Measurements from ENCODE around the gene PCDHGA6.
"Not testable (repeated sequence)": the region's sequence is repeated elsewhere in the genome, so short reads cannot be mapped to it uniquely, and the experiment has no call there.

PCDHGA6 gene

GRCh38 chr5:141373673-141374317 lies at the start of gene PCDHGA6:
TSS of gene PCDHGA6 (plus strand) at chr5:141373891. CDS start at chr5:141374084, 193 bp downstream.
- in situ Hi-C loops (cut with MboI; ENCODE audit: low sequenced_read_pairs) = no loop called here

GRCh38 chr5:141326088-141326854 lies 47.4 kb upstream of the PCDHGA6 start:
- in situ Hi-C loops (cut with MboI; ENCODE audit: low sequenced_read_pairs) = no loop called here

DNA sequence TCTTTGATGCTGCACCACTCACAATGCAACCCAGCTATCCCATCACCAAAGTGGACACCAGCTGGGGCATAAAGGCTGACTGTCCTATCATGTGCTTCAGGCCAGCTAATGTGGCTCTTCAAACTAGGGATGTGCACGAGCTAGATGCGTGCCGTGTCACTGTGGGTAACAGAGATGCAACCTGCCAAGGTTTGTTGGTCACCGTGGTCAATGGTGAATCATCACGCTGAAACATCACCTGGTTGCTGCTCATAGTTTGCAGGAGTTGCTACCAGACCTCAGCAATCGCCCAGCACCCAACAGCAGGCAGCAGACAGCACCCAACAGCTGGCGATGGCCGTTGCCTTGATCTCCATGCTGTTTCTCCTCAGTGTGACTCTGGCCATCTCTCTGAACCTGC lies 45.5 kb upstream of the PCDHGA6 start:
- in situ Hi-C loops (cut with MboI; ENCODE audit: low sequenced_read_pairs) = no loop called here

GRCh38 chr5:141330299-141331080 lies 43.2 kb upstream of the PCDHGA6 start, which contains the start of gene PCDHGA1:
TSS of gene PCDHGA1 (plus strand) at chr5:141330514.
- in situ Hi-C loops (cut with MboI; ENCODE audit: low sequenced_read_pairs) = no loop called here

GRCh38 chr5:141332571-141332970 lies 41.1 kb upstream of the PCDHGA6 start:
- in situ Hi-C loops (cut with MboI; ENCODE audit: low sequenced_read_pairs) = not testable (repeated sequence)

DNA sequence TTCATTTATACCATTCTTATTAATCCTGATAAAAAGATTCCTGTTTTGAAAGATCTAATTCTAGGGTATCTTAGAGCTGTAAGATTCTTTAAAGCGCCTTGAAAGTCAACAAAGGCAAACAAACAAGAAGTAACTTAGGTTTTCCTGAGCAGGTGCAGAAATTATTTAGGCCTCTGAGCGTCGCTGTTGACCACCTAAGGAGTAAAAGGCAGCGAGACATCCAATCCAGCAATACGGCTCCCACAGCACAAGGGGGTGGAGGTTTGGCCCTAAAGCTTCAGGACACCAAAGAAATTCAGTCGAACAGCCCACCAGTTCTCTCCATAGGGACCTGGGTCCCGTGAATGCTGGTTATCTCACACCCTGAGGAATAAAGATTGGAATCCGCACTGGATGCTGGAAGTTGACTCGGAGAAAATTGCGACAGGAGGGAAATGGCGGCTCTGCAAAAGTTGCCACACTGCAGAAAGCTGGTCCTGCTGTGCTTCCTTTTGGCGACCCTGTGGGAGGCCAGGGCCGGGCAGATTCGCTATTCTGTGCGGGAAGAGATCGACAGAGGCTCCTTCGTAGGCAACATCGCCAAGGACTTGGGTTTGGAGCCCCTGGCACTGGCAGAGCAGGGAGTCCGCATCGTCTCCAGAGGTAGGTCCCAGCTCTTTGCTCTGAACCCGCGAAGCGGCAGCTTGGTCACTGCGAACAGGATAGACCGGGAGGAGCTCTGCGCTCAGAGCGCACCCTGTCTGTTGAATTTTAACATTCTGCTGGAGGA lies 35.0 kb upstream of the PCDHGA6 start, which contains the start of gene PCDHGA2:
Gene PCDHGA2, plus strand, starts transcription at position 223 of the 769 bp plus-strand sequence.
- in situ Hi-C loops (cut with MboI; ENCODE audit: low sequenced_read_pairs) = no loop called here

- in situ Hi-C loops (cut with MboI; ENCODE audit: low sequenced_read_pairs) = not testable (repeated sequence)
Measured at GRCh38 chr5:141340781-141341354, 32.8 kb upstream of the PCDHGA6 start.

GRCh38 chr5:141342773-141343172 lies 30.9 kb upstream of the PCDHGA6 start:
- in situ Hi-C loops (cut with MboI; ENCODE audit: low sequenced_read_pairs) = no loop called here

GRCh38 chr5:141343242-141343952 lies 30.3 kb upstream of the PCDHGA6 start, which contains the start of gene PCDHGA3:
TSS of gene PCDHGA3 (plus strand) at chr5:141343829. CDS start at chr5:141344034, 205 bp downstream.
- in situ Hi-C loops (cut with MboI; ENCODE audit: low sequenced_read_pairs) = no loop called here

DNA sequence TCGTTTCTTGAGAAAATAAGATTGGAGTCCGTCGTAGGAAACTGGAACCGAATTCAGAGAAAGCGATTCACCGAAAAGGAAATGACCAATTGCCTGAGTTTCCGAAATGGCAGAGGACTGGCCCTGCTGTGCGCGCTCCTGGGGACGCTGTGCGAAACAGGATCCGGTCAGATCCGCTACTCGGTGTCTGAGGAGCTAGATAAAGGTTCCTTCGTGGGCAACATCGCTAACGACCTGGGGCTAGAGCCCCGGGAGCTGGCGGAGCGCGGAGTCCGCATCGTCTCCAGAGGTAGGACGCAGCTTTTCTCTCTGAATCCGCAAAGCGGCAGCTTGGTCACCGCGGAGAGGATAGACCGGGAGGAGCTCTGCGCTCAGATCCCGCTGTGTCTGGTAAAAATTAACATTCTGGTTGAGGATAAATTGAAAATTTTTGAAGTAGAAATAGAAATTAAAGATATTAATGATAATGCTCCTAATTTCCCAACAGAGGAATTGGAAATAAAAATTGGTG lies 29.7 kb upstream of the PCDHGA6 start:
- in situ Hi-C loops (cut with MboI; ENCODE audit: low sequenced_read_pairs) = no loop called here

- in situ Hi-C loops (cut with MboI; ENCODE audit: low sequenced_read_pairs) = no loop called here
Measured at GRCh38 chr5:141345327-141345726, 28.4 kb upstream of the PCDHGA6 start.

- in situ Hi-C loops (cut with MboI; ENCODE audit: low sequenced_read_pairs) = not testable (repeated sequence)
Measured at GRCh38 chr5:141346017-141346416, 27.7 kb upstream of the PCDHGA6 start.

GRCh38 chr5:141349917-141350619 lies 23.6 kb upstream of the PCDHGA6 start, which contains the start of gene PCDHGB1:
TSS of gene PCDHGB1 (plus strand) at chr5:141350099. CDS start at chr5:141350261, 162 bp downstream.
- in situ Hi-C loops (cut with MboI; ENCODE audit: low sequenced_read_pairs) = no loop called here

DNA sequence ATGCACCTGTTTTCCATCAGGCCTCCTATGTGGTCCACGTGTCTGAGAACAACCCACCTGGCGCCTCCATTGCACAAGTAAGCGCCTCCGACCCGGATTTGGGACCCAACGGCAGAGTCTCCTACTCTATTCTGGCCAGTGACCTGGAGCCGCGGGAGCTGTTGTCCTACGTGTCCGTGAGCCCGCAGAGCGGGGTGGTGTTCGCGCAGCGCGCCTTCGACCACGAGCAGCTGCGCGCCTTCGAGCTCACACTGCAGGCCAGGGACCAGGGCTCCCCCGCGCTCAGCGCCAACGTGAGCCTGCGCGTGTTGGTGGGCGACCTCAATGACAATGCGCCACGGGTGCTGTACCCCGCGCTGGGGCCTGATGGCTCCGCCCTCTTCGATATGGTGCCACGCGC lies 22.1 kb upstream of the PCDHGA6 start:
- in situ Hi-C loops (cut with MboI; ENCODE audit: low sequenced_read_pairs) = no loop called here

DNA sequence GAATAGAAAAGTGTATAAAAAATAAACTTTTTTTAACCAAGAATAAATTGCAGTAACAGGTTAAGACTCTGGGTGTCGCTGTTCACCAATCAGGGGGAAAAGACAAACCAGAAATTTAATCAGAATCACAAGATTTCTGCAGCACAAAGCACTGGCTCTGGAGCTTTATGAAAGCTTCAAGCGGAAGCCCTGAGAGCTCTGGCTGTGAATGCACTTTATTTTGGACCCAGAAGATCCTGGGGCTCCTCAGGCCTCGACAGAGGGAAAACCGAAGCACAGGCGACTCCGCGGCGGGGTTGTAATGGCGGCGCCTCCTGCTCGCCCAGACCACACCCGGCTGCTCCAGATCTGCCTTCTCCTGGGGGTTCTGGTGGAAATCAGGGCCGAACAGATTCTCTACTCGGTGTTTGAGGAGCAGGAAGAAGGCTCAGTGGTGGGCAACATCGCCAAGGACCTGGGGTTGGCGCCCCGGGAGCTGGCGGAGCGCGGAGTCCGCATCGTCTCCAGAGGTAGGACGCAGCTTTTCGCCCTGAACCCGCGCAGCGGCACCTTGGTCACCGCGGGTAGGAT lies 18.7 kb upstream of the PCDHGA6 start, which contains the start of gene PCDHGA4:
Gene PCDHGA4, plus strand, starts transcription at position 122 of the 570 bp plus-strand sequence. Its CDS starts 87 bp downstream, at position 209.
- in situ Hi-C loops (cut with MboI; ENCODE audit: low sequenced_read_pairs) = no loop called here

DNA sequence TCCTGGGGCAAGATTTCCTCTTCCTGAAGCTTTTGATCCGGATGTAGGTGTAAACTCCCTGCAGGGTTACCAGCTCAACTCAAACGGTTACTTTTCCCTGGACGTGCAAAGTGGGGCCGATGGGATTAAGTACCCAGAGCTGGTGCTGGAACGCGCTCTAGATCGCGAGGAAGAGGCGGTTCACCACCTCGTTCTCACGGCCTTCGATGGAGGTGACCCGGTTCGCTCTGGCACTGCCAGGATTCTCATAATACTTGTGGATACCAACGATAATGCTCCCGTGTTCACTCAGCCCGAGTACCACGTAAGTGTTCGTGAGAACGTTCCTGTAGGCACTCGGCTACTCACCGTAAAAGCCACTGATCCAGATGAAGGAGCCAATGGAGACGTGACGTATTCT lies 18.1 kb upstream of the PCDHGA6 start:
- in situ Hi-C loops (cut with MboI; ENCODE audit: low sequenced_read_pairs) = no loop called here

GRCh38 chr5:141356133-141356532 lies 17.6 kb upstream of the PCDHGA6 start:
- in situ Hi-C loops (cut with MboI; ENCODE audit: low sequenced_read_pairs) = no loop called here

- in situ Hi-C loops (cut with MboI; ENCODE audit: low sequenced_read_pairs) = no loop called here
Measured at GRCh38 chr5:141356950-141357349, 16.7 kb upstream of the PCDHGA6 start.

Measured in HL-60/S4 treated with phorbol 12-myristate 13-acetate at 8.2 ng/mL for 4 days and 3 days (cell line).